Panc1 (cell line): Measurements from ENCODE around the gene CCDC57. TPM values are rescaled to one million over a fixed set of nuclear protein-coding genes. Genes with fewer than 3 reads are reported as not detected.

Experiments used
- ATAC-seq: fragments of 200-7000 bp; cut with Tn5 transposase; 2 replicates; pipeline ENCODE4 v1.9.1; 2020; ENCODE audit warnings: mild to moderate bottlenecking, moderate library complexity
- BruUV-seq: library from RNA; stranded (reverse); fragments of 400-500 nt; replicated peaks from 2 replicates; lab custom pipeline; 2021; lab: Mats Ljungman, UMichigan
- CTCF ChIA-PET: fragments of 300-600 bp; sonication (Branson Sonifier 250); formaldehyde crosslinking; loops from one replicate; lab custom pipeline; 2022; ENCODE audit warnings: antibody characterized with exemption; lab: Charles Lee
- POLR2A ChIA-PET: fragments of 300-600 bp; sonication (Branson Sonifier 250); formaldehyde crosslinking; loops from one replicate; lab custom pipeline; 2022; ENCODE audit warnings: antibody characterized with exemption; lab: Charles Lee
- DNase-seq: peaks from one replicate; pipeline ENCODE4 v3.0.0-alpha.2; 2010; ENCODE audit warnings: low read depth, low spot score
- H3K27ac ChIP-seq: 2 replicates; pipeline ENCODE4 v1.5.1; 2011; ENCODE audit warnings: mild to moderate bottlenecking, low read length, inconsistent platforms
- H3K27me3 ChIP-seq: fragments of 200-500 bp; sonication (Bioruptor generic); 2 replicates; pipeline ENCODE4 v1.6.0; 2014; ENCODE audit warnings: low read length, inconsistent platforms; ENCODE audit not compliant: control insufficient read depth, insufficient read depth
- H3K36me3 ChIP-seq: fragments of 200-500 bp; sonication (Bioruptor generic); 2 replicates; pipeline ENCODE4 v1.5.1; 2014; ENCODE audit warnings: inconsistent platforms, mild to moderate bottlenecking, low read length, moderate library complexity; ENCODE audit not compliant: control insufficient read depth, insufficient read depth
- H3K4me1 ChIP-seq: 2 replicates; pipeline ENCODE4 v1.5.1; 2011; ENCODE audit warnings: inconsistent platforms, mild to moderate bottlenecking, low read length, moderate library complexity; ENCODE audit not compliant: control insufficient read depth, insufficient read depth
- H3K4me3 ChIP-seq, 2 experiments: 2 replicates each; pipeline ENCODE4 v1.5.1; 2011 to 2012; ENCODE audit warnings: low read depth in 2 of 2, low read length in 2 of 2, mild to moderate bottlenecking in 2 of 2, inconsistent platforms in 1 of 2, moderate library complexity in 1 of 2
- H3K9me3 ChIP-seq: fragments of 200-500 bp; sonication (Bioruptor generic); 2 replicates; pipeline ENCODE4 v1.5.1; 2014; ENCODE audit warnings: low read depth, mild to moderate bottlenecking, inconsistent platforms, low read length, moderate library complexity; ENCODE audit not compliant: control insufficient read depth, insufficient read depth
- POLR2AphosphoS5 ChIP-seq: IDR thresholded peaks from 2 replicates; pipeline ENCODE4 v1.6.1; 2012; ENCODE audit warnings: mild to moderate bottlenecking, low read depth, low read length, moderate library complexity
- SIN3A ChIP-seq: IDR thresholded peaks from 2 replicates; pipeline ENCODE4 v1.6.1; 2012; ENCODE audit warnings: low read depth, mild to moderate bottlenecking, low read length, moderate library complexity, borderline replicate concordance; ENCODE audit not compliant: insufficient read depth
- TCF7L2 ChIP-seq: IDR thresholded peaks from 2 replicates; pipeline ENCODE4 v1.6.1; 2011; ENCODE audit warnings: mild to moderate bottlenecking, low read depth, low read length, inconsistent platforms
- in situ Hi-C: cut with HindIII; loops from 2 replicates; pipeline ENCODE4 v1.10.0; 2016; ENCODE audit warnings: low sequenced_read_pairs, low pct_unique_long_range_greater_than_20kb
- intact Hi-C: fragments of 100-400 bp; cut with micrococcal nuclease; formaldehyde crosslinking; loops from one replicate; pipeline ENCODE4 v1.10.0; 2022; ENCODE audit not compliant: unreplicated experiment
- total RNA-seq: library from RNA; stranded (reverse); gene quantifications from one replicate; pipeline ENCODE4 v1.2.1, GENCODE V29; 2021; ENCODE audit not compliant: unreplicated experiment
- TF ChIP-seq, protein P1 (sequence below): fragments of 450-650 bp; IDR thresholded peaks from 2 replicates; pipeline ENCODE4 v1.5.1; 2017; ENCODE audit warnings: mild to moderate bottlenecking
- TF ChIP-seq, protein P2 (sequence below), 2 experiments: IDR thresholded peaks; 2 replicates each; pipeline ENCODE4 v1.6.1; 2011 to 2012; ENCODE audit warnings: low read depth in 2 of 2, control low read depth in 1 of 2, low read length in 1 of 2, mild to moderate bottlenecking in 1 of 2, moderate library complexity in 1 of 2; ENCODE audit not compliant: insufficient read depth in 1 of 2

CCDC57 gene
- total RNA-seq, 1 experiment from 2014 or later: 63.6 TPM

DNA sequence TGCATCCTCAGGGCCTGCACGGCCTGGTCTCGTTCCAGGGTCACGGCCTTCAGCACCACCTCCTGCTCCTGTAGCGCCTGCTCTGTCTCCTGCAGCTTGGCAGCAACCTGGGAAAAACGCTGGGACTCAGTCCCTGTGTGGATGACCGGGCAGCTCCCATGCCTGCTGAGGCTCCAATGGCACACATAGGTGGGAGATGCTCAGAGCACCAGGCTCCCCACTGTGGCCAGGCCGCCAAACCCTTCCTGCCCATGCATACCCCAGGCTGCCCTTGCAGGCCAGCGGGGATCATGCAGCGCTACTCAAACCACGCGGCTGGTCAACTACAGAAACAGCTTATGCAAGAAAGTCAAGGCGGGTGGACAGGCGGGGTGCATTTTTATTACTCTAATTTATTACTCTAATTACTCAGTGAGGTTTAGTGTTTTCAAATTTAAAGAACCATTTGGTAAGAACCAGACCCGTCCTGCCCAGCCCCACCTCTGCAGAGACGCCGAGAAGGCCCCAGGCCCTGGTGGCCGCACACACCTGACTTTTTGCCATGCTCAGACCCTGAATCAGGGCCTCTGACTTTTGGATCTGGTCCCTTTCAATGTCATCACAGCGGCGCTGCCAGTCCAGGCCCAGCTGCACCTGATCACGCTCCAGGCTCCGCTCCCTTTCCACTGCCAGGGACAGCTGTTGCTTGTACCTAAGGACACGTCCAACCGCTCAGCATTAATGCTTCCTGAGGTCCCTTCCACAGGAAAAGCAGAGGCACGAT lies 34.0 kb downstream of the CCDC57 start:
- no peak; the same call in 1 of the 2 replicates for TF ChIP-seq POLR2AphosphoS5
- no peak for TF ChIP-seq SIN3A
- TF ChIP-seq TCF7L2: no peak
- TF ChIP-seq, protein P1, sequence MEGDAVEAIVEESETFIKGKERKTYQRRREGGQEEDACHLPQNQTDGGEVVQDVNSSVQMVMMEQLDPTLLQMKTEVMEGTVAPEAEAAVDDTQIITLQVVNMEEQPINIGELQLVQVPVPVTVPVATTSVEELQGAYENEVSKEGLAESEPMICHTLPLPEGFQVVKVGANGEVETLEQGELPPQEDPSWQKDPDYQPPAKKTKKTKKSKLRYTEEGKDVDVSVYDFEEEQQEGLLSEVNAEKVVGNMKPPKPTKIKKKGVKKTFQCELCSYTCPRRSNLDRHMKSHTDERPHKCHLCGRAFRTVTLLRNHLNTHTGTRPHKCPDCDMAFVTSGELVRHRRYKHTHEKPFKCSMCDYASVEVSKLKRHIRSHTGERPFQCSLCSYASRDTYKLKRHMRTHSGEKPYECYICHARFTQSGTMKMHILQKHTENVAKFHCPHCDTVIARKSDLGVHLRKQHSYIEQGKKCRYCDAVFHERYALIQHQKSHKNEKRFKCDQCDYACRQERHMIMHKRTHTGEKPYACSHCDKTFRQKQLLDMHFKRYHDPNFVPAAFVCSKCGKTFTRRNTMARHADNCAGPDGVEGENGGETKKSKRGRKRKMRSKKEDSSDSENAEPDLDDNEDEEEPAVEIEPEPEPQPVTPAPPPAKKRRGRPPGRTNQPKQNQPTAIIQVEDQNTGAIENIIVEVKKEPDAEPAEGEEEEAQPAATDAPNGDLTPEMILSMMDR: no peak
- TF ChIP-seq, protein P2, sequence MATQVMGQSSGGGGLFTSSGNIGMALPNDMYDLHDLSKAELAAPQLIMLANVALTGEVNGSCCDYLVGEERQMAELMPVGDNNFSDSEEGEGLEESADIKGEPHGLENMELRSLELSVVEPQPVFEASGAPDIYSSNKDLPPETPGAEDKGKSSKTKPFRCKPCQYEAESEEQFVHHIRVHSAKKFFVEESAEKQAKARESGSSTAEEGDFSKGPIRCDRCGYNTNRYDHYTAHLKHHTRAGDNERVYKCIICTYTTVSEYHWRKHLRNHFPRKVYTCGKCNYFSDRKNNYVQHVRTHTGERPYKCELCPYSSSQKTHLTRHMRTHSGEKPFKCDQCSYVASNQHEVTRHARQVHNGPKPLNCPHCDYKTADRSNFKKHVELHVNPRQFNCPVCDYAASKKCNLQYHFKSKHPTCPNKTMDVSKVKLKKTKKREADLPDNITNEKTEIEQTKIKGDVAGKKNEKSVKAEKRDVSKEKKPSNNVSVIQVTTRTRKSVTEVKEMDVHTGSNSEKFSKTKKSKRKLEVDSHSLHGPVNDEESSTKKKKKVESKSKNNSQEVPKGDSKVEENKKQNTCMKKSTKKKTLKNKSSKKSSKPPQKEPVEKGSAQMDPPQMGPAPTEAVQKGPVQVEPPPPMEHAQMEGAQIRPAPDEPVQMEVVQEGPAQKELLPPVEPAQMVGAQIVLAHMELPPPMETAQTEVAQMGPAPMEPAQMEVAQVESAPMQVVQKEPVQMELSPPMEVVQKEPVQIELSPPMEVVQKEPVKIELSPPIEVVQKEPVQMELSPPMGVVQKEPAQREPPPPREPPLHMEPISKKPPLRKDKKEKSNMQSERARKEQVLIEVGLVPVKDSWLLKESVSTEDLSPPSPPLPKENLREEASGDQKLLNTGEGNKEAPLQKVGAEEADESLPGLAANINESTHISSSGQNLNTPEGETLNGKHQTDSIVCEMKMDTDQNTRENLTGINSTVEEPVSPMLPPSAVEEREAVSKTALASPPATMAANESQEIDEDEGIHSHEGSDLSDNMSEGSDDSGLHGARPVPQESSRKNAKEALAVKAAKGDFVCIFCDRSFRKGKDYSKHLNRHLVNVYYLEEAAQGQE (IDR thresholded peaks at IDR 0.05; ENCODE audit: insufficient read depth in 1 of 2, low read depth in 2 of 2, low read length in 1 of 2): no peak
- ATAC-seq (no peak), DNase-seq (no peak)
- H3K27me3 ChIP-seq: no peaks in the 10 kb centered on the region
- BruUV-seq: no TSS peak
- ChIA-PET POLR2A (no interaction called here), CTCF (no interaction called here)
- H3K27ac ChIP-seq: no peak overlapping the region
- intact Hi-C loops (no loop called here), in situ Hi-C loops (no loop called here)
- no peaks in the 10 kb centered on the region for H3K9me3 ChIP-seq
- H3K4me1 ChIP-seq: no peaks in the 10 kb centered on the region
- H3K4me3 ChIP-seq: no peak overlapping the region
- no peaks in the 10 kb centered on the region; the same call in 1 of the 2 replicates for H3K36me3 ChIP-seq

DNA sequence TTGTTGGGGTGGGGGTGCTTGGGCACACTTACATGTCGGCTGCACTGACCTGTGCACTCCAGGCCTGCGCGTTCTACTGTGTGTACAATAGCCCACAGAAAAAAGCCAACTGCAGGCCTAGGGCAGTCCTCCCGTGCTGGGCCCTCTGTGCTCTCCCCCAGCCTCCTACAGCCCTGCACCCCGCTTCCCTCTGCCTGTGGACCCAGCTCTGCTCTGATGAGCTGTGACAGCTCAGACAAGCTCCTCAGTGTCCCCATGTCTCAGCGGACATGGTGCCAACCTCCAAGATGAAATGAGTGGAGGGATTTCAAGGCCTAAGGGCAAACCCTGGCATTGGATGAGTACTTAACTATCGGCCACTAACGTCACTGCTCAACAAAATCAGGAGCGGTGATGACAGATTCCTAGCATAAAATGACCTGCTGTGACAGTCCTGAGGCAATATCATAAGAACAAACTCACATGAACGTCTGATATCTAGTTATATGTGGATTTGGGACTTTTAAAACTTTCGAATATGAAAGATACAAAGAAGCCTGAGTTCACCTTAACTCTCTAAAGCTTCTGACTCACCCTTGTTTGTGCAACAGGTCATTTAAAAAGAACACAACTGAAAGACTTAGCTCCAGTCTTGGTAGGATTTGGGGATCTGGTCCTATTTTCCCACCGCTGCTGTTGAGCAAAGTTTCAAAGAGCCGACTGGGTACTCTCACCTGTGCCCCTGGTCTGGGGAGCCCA lies 34.7 kb downstream of the CCDC57 start:
- Histone ChIP-seq H3K36me3 (peaks cover 3% of the 10 kb centered on the region), H3K27ac (no peak overlapping the region), H3K4me3 (no peak overlapping the region), H3K4me1 (no peaks in the 10 kb centered on the region), H3K27me3 (no peaks in the 10 kb centered on the region), H3K9me3 (no peaks in the 10 kb centered on the region)
- TF ChIP-seq, protein P2 (IDR thresholded peaks at IDR 0.05; ENCODE audit: insufficient read depth in 1 of 2, low read depth in 2 of 2, low read length in 1 of 2): no peak
- TF ChIP-seq TCF7L2: no peak
- TF ChIP-seq SIN3A: no peak
- TF ChIP-seq, protein P1: no peak
- no peak for TF ChIP-seq POLR2AphosphoS5
- no peak for ATAC-seq
- CTCF ChIA-PET: no interaction called here
- DNase-seq: no peak
- in situ Hi-C loops (no loop called here), intact Hi-C loops (no loop called here)
- BruUV-seq: no TSS peak
- POLR2A ChIA-PET: no interaction called here
